Neural progenitor cell (in vitro differentiated cells): ENCODE results near the gene AMER2.

Source experiments
- EZH2 ChIP-seq: fragments of 200-600 bp; sonication (generic); IDR thresholded peaks from 2 replicates; pipeline ENCODE4 v1.6.1; 2017; ENCODE audit warnings: antibody characterized with exemption, mild to moderate bottlenecking, moderate library complexity
- EZH2phosphoT487 ChIP-seq: fragments of 200-600 bp; sonication (generic); IDR thresholded peaks from 2 replicates; pipeline ENCODE4 v1.6.1; 2017; ENCODE audit warnings: antibody characterized with exemption
- TF ChIP-seq, protein P1 (sequence below): fragments of 200-600 bp; sonication (generic); IDR thresholded peaks from 2 replicates; pipeline ENCODE4 v1.5.1; 2017; ENCODE audit warnings: antibody characterized with exemption, mild to moderate bottlenecking

GRCh38 chr13:25117312-25117711 is 54.8 kb downstream of the AMER2 start:
- TF ChIP-seq, protein P1, sequence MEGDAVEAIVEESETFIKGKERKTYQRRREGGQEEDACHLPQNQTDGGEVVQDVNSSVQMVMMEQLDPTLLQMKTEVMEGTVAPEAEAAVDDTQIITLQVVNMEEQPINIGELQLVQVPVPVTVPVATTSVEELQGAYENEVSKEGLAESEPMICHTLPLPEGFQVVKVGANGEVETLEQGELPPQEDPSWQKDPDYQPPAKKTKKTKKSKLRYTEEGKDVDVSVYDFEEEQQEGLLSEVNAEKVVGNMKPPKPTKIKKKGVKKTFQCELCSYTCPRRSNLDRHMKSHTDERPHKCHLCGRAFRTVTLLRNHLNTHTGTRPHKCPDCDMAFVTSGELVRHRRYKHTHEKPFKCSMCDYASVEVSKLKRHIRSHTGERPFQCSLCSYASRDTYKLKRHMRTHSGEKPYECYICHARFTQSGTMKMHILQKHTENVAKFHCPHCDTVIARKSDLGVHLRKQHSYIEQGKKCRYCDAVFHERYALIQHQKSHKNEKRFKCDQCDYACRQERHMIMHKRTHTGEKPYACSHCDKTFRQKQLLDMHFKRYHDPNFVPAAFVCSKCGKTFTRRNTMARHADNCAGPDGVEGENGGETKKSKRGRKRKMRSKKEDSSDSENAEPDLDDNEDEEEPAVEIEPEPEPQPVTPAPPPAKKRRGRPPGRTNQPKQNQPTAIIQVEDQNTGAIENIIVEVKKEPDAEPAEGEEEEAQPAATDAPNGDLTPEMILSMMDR = no peak
- TF ChIP-seq EZH2 (no peak), EZH2phosphoT487 (no peak)
